IPS-11a (cell line): ENCODE results near the gene CDKN2B-AS1.

Experiments
- H3K4me3 ChIP-seq: one replicate; pipeline ENCODE4 v1.5.1; 2013; ENCODE audit warnings: low read depth, low read length, control low read depth

CDKN2B-AS1 gene

DNA sequence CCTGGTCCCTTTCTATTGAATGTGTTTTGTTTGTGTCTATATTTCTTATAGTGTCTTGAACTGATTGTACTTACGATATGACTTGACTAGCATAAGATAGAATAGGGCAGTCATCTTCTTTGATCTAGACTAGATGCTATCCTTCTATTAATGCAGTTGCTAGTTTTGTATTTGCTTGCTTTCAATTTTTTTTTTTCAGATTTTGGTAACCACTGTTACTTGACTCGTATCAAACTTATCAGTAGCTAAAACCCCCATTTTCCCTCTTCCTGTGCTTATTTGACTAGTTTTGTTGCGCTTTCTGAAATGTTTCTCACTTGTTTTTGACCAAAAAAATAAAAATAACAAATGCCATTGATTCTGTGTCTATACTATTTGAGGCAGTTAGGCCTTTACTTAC, 83.5 kb downstream of the CDKN2B-AS1 start:
- no peak overlapping the region for H3K4me3 ChIP-seq

DNA sequence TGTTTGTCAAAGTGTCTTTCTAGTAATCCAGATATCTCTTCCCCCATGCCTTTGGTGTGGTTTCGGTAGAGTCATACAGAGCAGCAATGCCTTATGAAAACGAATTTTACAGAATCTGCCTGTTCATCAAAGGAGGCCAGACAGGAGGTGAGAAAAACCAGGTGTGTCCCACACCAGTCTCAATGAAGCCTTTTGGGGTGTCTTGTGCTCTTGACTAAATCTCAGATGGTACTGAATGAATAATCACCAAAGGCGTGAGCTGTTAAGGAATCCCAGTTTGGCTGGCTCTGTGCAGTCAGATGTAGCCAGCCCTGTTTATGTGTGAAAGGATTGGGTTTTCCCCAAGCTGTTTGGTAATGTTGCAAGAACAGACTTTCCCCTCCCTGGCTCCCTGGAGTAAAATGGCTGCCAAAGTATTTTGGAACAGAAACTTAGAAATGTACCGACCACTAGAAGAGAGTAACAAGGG, 85.3 kb downstream of the CDKN2B-AS1 start:
- no peak overlapping the region for H3K4me3 ChIP-seq

- H3K4me3 ChIP-seq: no peak overlapping the region
Observed at GRCh38 chr9:22084336-22085035, 89.9 kb downstream of the CDKN2B-AS1 start.

GRCh38 chr9:22088053-22088716, 93.6 kb downstream of the CDKN2B-AS1 start:
- no peak overlapping the region for H3K4me3 ChIP-seq

GRCh38 chr9:22088717-22089061, 94.1 kb downstream of the CDKN2B-AS1 start:
- no peak overlapping the region for H3K4me3 ChIP-seq

DNA sequence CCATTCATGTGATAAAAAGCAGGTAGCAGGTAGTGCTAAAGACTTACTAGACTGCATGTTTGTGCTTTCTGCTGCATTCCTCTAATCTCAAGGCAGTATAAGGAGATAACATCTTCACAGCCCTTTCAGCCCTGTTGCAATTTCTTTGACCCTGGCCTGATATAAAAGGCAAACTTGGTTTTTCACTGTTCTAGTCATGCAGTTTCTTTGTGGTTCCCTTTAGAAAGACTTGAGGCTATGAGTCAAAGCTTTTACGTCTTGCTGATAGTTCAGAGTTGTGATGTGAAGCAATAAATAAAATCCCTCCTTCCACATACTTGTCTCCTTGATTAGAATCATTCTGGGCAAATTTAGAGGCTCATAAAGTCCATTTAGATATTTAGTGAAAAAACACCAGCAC, 103.1 kb downstream of the CDKN2B-AS1 start:
- H3K4me3 ChIP-seq: no peak overlapping the region

- H3K4me3 ChIP-seq: no peak overlapping the region
Observed at GRCh38 chr9:22098643-22099332, 104.2 kb downstream of the CDKN2B-AS1 start.

GRCh38 chr9:22100626-22101025, 106.0 kb downstream of the CDKN2B-AS1 start:
- no peak overlapping the region for H3K4me3 ChIP-seq

GRCh38 chr9:22102146-22103053, 107.8 kb downstream of the CDKN2B-AS1 start:
- H3K4me3 ChIP-seq: no peak overlapping the region

GRCh38 chr9:22103685-22104575, 109.3 kb downstream of the CDKN2B-AS1 start:
- no peak overlapping the region for H3K4me3 ChIP-seq

DNA sequence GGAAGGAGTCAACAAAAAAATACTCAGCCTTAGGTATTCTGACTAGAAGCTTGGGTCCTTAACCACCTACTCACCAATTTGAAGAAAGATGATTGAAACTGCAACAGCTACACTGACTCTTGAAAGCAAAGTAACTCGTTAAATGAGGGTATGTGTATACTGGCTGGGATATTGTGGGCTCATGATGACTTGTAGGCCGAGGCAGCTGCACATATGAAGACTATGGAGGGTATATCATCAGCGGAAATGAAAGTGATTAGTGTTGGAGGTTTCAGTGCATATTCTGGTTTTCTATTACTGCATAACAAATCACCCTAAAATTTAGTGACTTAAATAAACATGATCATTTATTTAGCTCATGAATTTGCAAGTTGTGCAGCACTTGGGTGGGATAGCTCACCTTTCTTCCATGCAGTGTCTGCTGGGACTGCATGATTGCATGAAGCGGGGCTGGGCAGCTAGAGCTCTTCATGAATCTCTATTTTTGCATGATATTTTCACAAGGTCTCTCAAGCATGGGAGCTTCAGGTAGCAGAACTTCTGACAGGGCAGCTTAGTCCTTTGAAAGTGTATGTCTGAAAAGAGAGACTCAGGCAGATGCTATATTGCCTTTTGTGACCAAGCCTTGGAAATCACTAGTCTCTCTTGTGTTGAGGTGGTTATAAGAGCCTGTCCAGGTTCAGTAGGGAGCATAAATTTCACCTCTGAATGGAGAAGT, 110.6 kb downstream of the CDKN2B-AS1 start:
- H3K4me3 ChIP-seq: no peak overlapping the region

DNA sequence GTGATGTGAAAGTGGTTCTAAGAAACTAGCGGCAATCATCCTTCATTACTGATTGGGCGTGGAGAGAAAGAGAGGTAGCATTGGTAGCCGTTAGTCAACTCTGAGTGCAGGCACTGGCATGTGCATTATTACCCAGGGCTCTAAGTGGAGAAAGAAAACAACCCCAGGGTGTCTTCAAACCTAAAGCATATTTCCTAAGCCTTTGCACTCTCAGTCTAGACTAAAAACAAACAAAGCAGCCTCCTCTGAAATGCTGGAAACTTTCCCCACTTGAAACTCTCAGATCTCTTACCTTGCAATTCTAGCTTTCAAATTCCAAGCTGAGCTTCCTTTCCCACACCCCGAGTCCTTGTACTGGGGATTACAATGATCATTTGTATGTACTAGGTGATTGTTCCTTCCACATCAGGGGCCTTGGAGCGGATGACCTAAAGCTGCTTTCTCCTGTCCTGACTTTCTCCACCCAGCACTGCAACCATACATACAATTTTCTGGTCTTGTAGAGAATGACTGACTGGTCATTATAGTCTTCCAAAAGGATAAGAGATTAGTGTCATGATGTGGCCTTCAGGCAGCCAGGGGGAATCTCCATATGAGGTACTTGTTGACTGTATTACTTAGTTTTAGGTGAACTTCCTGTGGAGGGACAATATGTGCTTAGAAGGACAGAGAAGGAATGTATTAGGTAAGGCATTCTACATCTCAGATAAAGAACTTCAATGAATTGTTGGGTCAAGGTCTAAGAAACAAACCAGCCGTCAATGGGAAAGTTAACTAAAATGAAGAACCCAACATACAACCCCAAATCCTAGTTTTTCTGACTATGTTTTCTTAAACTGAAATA, 112.8 kb downstream of the CDKN2B-AS1 start:
- no peak overlapping the region for H3K4me3 ChIP-seq

DNA sequence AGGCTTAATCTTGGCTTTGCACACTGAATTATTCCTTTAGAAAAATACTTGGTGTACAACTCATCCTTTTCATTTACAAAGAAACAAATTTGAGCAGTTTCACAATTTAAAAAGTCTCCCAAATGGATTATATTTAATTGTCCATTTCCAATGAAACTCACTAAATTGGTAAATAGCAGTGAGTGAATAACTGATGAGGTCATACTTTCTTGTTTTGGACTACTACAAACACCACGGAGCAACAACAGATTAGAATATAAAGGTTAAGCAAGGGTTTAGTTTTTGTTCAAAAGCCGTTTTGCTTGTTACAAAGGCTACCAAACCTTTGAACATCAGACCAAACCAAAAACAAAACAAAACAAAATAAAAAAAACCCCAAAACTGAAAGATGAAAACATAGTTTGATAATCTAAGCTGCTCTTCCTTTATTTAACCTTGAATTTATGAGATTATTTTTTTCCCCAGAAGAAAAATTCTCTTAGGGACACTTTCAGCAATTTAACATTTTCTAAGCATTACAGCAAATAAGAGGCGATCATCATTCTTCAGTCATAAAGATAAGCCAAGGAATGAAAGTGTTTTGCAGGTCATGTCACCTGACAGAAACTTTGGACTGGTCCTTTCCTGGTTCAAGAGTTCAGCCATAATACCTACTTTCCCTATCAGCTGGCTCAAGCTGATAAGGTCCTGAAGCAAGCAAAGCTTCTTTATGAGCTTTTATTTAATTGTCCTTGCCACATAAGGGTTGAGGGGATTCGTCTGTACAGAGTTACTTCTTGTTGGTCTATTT, 114.2 kb downstream of the CDKN2B-AS1 start:
- no peak overlapping the region for H3K4me3 ChIP-seq

DNA sequence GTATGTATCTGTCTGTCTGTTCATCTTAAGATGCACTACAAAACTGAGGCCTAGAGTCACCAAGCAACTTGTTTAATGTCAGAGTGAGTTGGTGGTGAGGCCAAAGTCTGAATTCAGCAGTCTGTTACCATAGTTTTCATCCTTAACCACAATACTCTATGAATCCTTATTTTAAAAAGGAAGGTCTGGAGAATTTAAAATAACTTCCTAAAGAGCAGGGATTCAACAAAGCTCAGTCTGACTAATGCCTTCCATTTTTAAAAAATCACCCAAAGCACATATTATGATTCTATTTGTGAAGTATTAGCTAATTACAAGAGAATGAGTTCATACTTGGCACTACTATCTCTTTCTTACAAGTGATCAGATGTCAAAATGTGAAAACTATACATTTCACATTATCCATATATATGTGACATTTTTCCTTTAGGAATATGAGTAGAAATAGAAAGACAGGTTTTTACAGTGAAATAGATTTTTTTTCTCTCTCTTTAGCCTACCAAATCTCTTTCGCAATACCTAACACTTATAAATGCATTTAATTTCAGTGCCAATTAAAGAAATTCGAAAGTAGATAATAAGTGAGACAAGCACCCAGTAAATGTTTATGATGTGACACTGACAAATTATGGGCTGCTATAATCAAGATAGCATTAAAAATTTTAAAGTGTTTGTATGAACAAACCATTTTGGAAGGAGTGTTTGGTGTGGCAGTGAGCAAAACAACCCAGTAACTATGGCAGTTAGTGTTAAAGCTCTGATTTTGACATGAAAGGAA, 116.8 kb downstream of the CDKN2B-AS1 start:
- H3K4me3 ChIP-seq: no peak overlapping the region

DNA sequence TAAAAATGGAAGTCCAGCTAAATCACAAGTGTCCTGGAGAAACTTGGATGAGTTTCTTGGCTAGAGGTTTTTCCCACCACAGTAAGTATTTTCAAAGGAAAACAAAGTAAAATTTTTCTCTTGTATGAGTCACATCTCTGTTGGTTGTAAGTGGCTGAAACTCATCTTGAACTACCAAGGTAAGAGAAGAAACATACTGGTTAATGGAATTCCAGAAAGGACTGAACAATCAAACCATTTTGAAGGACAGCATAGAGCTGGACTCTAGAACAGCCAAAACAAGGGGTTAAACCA, 117.3 kb downstream of the CDKN2B-AS1 start:
- H3K4me3 ChIP-seq: no peak overlapping the region

- no peak overlapping the region for H3K4me3 ChIP-seq
Observed at GRCh38 chr9:22112870-22113821, 118.6 kb downstream of the CDKN2B-AS1 start.
